ENCODE data around the gene FARSA.
A peak's percentile ranks its signal among the peaks of the same experiment; 100 is the strongest.
"Not testable (repeated sequence)": the region's sequence is repeated elsewhere in the genome, so short reads cannot be mapped to it uniquely, and the experiment has no call there.

Gene FARSA

DNA sequence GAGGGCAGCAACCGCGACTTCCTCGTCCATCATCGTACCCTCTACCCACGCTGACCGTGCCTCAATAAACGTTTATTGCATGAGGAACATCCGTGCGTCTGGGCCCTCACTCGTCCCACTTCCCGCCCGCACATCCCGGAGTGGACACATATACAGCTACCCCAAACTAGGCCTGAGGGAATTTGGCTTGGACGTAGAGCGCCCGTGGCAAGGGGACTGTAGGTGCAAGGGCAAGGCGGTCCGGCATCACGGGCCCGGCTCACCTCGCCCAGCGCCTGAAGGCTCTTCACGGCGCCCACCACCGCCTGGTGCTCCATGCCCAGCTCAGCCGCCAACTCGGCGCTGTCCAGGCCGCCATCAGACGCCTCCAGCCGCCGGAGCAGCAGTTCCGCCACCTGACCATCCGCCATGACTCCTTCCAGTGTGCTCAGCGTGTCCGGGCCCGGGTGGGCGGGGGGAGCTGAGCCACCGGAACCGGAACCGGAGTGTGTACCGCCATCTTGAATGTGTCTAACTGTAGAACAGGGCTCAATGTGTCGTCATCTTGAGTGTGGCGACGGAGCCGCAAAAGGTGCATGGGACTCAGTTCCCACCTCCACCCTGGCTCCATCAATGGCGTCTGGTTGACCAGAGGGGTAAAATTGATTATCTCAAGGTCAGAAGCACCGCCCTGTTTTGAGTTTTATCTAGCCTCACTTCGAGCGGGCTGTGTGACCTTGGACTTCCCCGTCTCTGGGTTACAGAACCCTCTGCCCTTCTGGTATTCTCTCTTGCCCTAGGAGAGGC, at the start of gene FARSA:
Gene FARSA (minus strand): TSS at position 425 of the 786 bp plus-strand sequence. CDS start 15 bp downstream, at position 410.
- peak; percentile 92 to 99 (median 97) for DNase-seq
- intact Hi-C loops (cut with DNase I): loop anchor here (10.0 kb wide), 1 partner anchor 49 kb away; the partner anchor contains the start of genes DNASE2 and KLF1

GRCh38 chr19:12983091-12983490, 49.6 kb upstream of the FARSA start:
- DNase-seq: no peak
- intact Hi-C loops (cut with DNase I): loop anchor here (2.0 to 5.0 kb wide), 2 partner anchors 49 to 78 kb away; no protein-coding TSS in a partner anchor

- intact Hi-C loops (cut with DNase I): loop anchor here (2.0 to 5.0 kb wide), 2 partner anchors 50 to 78 kb away; no protein-coding TSS in a partner anchor
- DNase-seq: no peak
These were observed 49.1 kb upstream of the FARSA start for GRCh38 chr19:12982648-12983047.

DNA sequence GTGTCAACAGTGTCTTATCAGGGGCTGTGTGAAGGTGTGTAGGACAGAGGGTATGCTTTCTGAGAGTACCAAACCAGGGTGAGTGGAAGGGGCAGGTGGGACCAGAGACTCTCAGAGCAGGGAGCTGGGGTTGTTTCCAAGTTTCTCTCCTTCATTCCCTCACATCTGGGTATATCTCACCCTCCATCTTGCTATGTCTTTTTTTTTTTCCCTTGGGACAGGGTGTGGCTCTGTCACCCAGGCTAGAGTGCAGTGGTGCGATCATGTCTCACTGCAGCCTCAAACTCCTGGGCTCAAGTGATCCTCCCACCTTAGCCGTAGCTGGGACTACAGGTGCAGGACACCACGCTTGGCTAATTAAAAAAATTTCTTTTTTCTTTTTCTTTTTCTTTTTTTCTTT, 46.5 kb upstream of the FARSA start:
- no peak for DNase-seq
- intact Hi-C loops (cut with DNase I): loop anchor here (5.0 kb wide), 1 partner anchor 52 kb away; no protein-coding TSS in a partner anchor

DNA sequence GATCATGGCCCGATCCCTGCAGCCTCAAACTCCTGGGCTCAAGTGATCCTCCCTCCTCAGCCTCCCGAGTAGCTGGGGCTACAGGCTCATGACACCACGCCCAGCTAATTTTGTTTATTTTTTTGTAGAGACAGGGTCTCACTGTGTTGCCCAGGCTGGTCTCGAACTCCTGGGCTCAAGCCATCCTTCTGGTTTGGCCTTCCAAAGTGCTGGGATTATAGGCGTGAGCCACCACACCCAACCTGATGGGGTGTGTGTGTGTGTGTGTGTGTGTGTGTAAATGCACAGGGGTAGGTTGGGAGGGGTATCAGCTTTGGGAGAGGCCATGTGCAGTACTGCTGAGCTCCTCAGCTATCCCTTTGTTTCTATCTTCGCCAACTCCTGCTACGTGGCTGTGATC, 42.6 kb upstream of the FARSA start:
- intact Hi-C loops (cut with DNase I): loop anchor here (2.0 kb wide), 1 partner anchor 287 kb away; no protein-coding TSS in a partner anchor
- not testable (repeated sequence) for DNase-seq

GRCh38 chr19:12975221-12975741, 41.8 kb upstream of the FARSA start:
- DNase-seq: peak in 1 of 10 donors; percentile 49
- intact Hi-C loops (cut with DNase I): no loop called here

DNA sequence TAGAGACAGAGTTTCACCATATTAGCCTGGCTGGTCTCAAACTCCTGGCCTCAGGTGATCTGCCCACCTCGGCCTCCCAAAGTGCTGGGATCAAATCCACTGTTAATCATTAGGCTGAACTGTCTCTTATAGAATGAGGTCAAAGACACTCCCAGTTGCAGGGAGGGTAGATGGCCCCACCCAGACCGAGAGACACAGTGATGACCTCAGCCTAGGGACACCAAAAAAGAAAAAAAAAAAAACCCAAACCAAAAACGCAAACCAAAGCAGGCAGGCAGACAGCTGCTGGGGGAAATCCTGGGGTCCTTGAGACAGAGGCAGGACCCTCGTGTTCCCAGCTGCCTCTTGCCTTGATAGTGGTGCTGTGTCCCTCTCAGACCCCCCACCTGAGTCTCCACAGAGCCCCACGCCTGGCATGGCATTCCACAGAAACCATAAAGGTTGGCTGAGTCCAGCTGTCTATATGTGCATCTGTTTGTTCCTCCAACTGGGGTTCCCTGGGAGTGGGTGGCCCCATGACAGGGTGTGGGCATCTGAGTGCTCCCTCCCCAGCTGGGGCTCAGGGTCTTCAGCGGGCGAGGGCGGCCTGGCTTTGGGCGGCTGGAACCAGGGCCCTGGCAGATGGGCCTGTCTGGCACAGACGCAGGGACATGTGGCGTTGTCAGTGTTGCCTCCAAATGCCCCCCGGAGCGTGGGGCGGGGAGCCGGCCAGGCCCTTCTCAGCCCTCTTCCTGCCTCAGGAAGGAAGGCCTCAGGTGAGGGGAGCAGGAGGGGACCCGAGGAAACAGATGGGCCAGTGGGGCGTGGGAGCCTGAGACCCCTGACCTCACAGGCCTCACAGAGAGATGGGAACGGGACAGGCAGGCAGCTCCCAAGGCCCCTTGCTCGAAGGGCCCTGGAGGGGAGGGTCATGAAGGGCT, 41.0 kb upstream of the FARSA start:
- peak in 1 of 10 donors; percentile 66 for DNase-seq
- intact Hi-C loops (cut with DNase I): no loop called here

DNA sequence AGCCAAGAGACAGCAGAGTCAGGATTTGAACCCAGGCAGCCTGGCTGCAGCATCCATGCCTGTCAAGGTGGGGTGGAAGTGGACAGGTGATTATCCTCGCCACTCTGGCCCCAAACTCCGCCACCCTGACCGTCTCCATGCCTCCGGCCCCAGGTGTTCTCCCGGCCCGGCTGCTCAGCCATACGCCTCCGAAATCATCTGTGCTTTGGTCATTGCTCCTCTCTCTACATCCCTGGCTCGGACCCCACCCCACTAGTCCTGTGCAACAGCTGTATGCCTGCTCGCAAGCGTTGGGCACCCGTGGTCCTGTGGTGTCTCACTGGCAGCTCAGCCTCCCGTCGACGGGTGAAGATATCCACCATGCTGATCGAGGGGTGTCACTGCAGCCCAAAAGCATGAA, 39.7 kb upstream of the FARSA start:
- intact Hi-C loops (cut with DNase I): no loop called here
- no peak for DNase-seq

GRCh38 chr19:12970070-12970820, 36.7 kb upstream of the FARSA start:
- intact Hi-C loops (cut with DNase I): no loop called here
- DNase-seq: peak in 1 of 10 donors; percentile 25

DNA sequence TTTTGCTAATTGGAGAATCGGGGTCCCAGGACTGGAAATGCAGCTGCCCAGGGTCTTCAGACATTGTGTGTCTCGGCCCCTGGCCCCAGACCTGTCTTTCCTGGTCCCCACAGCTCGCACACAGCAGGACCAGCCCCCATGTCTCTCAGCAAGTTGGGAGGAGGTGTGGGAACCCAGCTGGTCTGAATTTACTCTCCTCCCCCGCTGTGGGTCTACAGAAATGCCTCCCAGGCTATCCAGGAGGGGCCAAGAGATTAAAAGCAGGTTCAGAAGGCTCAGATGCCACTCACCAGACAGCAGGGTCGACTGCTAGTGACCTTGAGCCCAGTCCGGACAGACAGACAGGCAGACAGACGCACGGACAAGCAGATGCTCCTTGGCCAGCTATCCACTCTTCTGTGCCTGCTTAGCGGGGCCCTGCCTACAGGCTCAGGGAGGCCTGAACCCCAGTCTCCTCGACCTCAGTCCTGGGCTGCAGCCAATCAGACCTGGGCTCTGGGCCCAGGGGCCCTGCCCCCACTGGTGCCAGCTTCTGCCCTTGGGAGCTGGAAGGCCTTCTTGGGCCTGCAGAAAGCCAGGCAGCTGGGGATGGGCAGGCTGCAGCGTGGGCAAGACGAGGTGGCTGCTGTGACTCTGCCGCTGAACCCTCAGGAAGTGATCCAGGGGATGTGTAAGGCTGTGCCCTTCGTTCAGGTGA, 35.9 kb upstream of the FARSA start, which contains the start of gene DAND5:
Gene DAND5 (plus strand): TSS at position 285 of the 697 bp plus-strand sequence. CDS start 85 bp downstream, at position 370.
- intact Hi-C loops (cut with DNase I): no loop called here
- DNase-seq: peak in 7 of 10 donors; percentile 43 to 91 (median 53)

- intact Hi-C loops (cut with DNase I): no loop called here
- peak in 1 of 10 donors; percentile 21 for DNase-seq
These were observed 34.4 kb upstream of the FARSA start for GRCh38 chr19:12967907-12968306.

DNA sequence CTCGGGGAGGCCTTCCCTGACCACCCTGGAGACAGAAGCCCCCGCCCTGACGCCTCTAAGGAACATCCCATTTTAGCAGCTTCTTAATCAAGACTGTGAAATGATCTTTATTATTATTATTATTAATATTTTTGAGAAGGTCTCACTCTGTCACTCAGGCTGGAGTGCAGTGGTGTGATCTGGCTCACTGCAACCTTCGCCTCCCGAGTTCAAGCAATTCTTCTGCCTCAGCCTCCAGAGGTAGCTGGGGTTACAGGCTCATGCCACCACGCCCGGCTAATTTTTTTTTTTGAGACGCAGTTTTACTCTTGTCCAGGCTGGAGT, 32.3 kb upstream of the FARSA start:
- intact Hi-C loops (cut with DNase I): no loop called here
- DNase-seq: peak in 1 of 10 donors; percentile 25

GRCh38 chr19:12965017-12965811, 31.7 kb upstream of the FARSA start:
- intact Hi-C loops (cut with DNase I): no loop called here
- peak; percentile 54 to 97 (median 80) for DNase-seq

- no peak for DNase-seq
- intact Hi-C loops (cut with DNase I): no loop called here
These were observed 26.0 kb upstream of the FARSA start for GRCh38 chr19:12959481-12959880.

DNA sequence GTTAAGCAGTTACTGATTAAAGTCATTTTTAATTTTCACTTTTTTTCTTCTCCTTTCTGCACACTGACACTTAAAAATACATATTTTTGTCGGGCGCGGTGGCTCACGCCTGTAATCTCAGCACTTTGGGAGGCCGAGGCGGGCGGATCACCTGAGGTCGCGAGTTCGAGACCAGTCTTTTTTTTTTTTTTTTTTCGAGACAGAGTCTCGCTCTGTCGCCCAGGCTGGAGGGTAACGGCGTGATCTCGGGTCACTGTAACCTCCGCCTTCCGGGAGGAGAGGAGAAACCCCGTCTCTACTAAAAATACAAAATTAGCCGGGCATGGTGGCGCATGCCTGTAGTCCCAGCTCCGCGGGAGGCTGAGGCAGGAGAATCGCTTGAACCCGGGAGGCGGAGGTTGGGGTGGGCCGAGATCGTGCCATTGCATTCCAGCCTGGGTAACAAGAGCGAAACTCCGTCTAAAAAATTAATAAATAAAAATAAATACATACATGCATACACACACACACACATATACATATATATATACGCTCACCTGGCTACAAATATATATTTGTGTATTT, 24.0 kb upstream of the FARSA start:
- DNase-seq; intact Hi-C loops (cut with DNase I): not testable (repeated sequence)

DNA sequence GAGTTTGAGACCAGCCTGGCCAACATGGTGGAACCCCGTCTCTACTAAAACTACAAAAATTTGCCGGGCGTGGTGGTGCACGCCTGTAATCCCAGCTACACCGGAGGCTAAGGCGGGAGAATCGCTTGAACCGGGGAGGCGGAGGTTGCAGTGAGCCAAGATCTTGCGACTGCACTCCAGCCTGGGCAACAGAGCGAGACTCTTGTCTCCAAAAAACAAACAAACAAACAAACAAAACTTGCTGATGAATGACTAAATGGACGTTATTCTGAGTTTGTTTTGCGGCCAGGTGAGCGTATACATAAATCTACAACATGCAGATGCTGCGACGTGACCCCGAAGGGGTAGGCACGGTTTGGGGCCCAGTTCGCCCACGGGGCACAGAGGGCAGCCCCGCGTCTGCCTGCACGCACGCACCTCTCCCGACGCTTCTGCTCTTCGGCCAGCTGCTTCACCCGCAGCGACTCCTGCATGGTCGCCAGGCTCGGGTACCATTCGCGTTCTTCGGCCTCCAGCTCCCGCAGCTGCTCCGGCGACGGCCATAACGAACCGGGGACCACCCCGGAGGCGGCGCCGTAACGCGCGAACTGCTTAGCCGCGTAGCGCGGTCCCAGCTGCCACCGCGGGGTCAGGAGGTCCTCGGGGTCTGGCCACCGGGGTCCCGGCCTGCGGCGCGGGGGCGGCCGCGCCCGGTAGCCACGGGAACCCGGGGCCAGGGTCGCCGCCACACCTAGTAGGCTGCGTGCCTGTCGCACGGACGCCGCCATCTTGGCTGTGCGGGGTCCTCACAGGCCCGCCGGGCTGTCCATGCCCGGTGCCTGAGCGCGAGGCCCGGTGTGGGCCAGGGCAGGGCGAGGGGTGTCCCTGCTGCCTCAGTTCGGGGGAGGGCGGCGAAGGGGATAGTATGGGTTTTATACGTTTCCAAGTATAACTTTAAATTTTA, 23.2 kb upstream of the FARSA start, which contains the start of gene GADD45GIP1:
Gene GADD45GIP1 (minus strand): TSS at position 778 of the 943 bp plus-strand sequence. CDS start 11 bp downstream, at position 767.
- intact Hi-C loops (cut with DNase I): no loop called here
- peak; percentile 52 to 97 (median 74) for DNase-seq

DNA sequence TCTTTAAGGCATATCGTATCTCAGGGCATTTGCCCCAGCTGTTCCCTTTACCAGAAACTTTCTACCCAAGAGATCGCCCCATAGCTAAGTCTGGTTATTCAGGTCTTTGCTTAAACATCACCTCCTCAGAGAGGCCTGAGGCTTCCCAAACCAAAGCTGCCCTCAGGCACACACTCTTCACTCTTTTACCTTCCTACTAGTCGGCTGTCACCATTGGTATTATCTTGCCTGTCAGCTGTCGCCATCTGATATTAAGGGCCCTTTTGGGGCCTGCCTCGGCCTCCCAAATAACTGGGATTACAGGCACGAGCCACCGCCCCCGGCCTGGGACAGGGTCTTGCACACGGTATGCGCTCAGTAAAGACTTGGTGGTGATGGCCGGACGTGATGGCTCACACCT, 22.5 kb upstream of the FARSA start:
- peak in 1 of 10 donors; percentile 19 for DNase-seq
- intact Hi-C loops (cut with DNase I): no loop called here
